GM18867 (cell line): ENCODE results near the gene ADAMTS12.

Experiments used
- ATAC-seq: cut with Tn5 transposase; IDR thresholded peaks from one replicate; pipeline ENCODE4 v1.9.1; 2021; ENCODE audit warnings: mild to moderate bottlenecking, moderate library complexity; ENCODE audit not compliant: unreplicated experiment

ADAMTS12 gene

GRCh38 chr5:33725806-33726205 is 166.0 kb downstream of the ADAMTS12 start:
- ATAC-seq = no peak

GRCh38 chr5:33721491-33722200 is 170.1 kb downstream of the ADAMTS12 start:
- ATAC-seq = no peak

- no peak for ATAC-seq
Measured at GRCh38 chr5:33720176-33720575, 171.6 kb downstream of the ADAMTS12 start.

- no peak for ATAC-seq
Measured at GRCh38 chr5:33719769-33720168, 172.0 kb downstream of the ADAMTS12 start.

GRCh38 chr5:33715661-33716060 is 176.1 kb downstream of the ADAMTS12 start:
- ATAC-seq = no peak

GRCh38 chr5:33713136-33713765 is 178.5 kb downstream of the ADAMTS12 start:
- no peak for ATAC-seq

- ATAC-seq = no peak
Measured at GRCh38 chr5:33712664-33713063, 179.1 kb downstream of the ADAMTS12 start.

DNA sequence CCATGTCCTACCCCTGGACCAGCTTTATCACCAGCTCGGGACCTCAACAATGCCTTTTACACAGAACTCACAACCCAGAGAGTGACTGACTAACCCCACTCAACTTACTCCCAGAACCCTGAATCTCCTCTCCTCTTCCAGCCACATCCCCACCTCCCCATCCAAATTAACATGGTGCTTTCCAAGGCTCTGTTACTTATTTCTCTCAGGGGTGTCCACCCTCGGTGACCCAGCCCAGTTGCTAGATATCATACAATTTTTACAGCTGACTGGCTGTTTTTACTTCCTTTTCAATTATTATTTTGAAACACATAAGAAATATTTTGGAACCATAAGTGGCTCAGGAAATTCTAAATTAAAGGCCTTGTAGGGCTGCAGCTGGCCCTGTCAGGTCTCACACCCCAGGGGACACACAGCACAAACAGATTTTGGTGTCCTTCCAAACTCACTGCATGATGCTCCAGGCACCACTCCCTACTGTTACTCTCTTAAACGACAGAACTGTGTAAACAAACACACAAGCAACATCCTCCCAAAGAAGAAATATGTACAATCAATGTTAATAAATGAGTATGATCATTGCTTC is 180.6 kb downstream of the ADAMTS12 start:
- ATAC-seq = no peak

DNA sequence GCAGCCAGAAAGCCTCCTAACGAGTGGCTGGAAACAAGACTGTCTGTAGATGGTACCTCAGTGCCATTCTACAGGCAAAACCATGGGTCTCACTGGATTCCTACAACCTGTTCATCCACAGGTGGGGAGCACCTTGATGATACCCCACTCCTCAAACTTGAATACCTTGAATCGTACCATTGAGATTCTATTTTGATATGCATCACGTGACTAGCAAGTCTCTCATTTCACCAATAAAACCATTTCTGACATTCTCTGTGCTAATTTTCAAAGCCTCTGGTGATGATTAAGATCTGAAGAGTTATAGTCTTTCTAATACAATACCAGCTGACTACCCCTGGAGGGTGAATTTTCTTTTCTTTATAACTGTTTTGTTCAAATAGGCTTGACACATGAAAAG is 188.9 kb downstream of the ADAMTS12 start:
- no peak for ATAC-seq

DNA sequence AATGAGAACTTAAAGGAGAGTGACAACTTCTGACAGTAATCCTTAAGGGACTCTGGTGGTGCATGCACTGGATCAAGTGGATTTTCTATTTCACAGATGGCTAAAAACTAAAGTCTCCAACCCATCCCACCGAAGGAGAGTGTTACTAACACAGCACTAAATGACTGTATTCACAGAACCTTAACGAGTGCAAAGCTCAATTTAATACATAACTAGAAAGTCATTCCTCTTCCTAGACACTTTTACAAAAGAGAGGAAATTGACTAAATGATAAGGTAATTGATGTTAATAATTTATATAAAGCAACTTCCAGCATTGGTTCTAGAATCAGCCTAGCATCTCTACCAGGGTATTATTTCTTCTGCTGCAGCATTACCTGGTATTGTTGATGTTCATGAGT is 189.8 kb downstream of the ADAMTS12 start:
- ATAC-seq = no peak

- no peak for ATAC-seq
Measured at GRCh38 chr5:33701251-33701650, 190.5 kb downstream of the ADAMTS12 start.

DNA sequence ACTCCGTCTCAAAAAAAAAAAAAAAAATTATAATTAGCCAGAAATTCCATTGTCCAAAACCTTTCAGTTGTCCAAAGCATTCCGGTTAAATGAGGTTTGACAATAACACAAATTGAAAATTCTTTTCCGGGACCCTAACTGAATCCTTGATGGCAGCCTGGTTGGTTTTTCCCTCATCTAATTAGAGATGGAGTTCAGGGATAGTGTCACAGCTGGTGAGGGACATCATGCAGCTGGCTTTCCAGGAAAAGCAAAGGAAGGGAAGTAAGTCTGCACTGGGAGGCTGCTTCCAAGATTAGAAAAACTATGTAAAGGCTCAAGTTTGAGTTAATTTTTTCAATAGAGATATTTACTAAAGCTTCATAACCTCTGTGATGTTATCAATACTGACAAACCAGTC is 195.4 kb downstream of the ADAMTS12 start:
- no peak for ATAC-seq

DNA sequence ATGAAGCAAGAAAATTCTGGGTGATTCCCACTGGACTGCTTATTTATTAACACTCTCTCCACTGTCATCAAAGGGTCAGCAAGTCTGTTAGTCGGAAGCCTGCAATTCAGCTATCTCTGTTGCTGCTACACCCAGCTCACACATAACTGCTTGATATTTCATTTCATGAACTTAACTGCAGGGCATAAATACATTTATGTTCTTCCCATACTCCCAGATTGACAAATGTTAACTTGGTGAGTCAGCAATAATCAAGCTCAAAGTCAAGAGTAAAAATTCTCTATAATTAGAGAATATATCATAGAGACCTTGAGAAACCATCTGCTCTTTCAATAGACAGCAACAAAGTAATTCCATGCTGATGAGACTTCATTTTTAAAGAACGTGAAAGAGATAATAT is 198.8 kb downstream of the ADAMTS12 start:
- no peak for ATAC-seq

DNA sequence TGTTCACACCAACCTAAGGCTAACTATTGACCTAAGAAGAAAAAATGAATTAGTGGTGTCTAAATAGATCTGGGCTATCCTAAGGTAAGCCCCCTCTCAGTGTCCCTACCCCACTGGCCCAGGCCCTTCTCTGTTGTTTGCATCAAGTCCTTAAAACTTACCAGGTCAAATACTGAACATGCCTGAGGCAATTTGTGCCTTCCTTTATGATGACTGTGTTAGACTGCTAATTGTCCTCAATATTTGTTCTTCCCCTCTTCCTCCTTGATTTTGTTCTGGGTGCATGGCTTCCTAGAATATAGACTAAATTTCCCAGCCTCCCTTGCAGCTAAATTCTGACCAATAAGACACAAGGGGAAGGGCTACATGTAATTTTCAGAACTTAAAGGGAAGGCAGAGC is 199.9 kb downstream of the ADAMTS12 start:
- ATAC-seq = no peak

DNA sequence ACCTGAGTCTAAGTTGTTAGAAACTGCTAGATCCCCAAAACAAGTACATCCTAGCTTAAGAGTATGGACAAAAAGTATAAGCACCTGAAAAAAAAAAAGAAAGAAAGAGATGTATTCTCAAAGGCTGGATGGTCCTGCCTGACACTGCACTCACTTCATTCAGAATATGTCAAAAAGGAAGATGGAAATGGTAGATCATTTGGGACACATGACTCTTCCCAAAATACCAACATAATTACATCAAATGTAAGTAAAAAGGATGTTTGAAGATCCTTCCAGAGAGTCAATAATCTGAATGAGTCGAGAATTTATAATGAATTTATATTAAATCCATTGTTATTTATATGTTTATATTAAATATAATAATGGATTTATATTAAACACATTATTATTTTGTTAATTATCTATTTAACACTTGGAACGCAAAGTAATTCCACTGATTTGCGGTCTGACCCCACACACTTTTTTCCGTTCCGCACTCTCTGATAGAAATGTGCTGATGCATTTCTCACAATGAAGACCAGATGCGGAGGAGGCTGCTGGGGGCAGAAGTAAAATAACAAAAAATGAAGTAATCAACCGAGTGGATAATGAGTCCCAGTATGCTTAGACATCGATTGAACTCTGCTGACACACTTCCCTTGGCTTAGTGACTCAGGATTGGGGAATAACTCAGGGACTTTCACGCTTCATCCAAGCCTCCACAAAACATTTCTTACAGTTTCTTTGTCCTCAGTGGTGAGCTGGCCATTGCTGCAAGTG is 201.2 kb downstream of the ADAMTS12 start:
- no peak for ATAC-seq

DNA sequence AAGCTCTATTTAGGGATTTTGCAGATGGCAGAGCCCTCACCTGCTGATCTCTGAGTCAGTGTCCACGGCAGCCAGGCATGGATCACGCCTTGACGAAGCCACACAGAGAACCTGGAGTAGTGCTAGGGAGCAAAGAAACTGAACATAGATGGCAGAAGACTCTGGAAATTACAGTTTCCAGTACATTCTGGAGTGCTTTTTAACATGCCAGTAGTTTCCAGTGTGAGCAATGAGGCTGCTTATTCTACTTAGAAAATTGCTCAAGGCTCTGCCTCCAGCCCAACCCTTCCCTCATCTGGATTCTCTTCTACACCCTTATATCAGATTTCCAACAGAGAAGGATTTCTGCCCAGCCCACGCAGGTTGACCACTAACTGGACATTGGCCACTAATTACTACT is 203.3 kb downstream of the ADAMTS12 start:
- ATAC-seq = no peak

DNA sequence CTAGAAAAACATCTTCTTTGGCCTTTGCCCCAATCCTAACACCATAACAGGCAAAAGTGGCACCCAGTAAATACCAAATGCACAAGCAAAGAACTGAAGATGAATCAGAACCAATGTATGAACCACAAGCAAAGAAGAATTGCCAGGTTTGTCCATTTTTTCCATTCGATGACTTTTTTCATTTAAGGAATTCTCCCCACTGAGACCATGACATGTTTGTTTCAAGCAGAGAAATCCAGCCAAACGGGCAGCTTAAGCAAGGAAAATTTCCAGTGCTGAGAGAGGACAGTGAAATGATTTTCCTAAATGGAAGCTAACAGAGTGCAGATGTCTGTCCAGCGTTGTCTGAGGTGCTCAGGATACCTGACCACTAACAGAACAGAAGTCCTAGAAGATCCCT is 203.7 kb downstream of the ADAMTS12 start:
- no peak for ATAC-seq

DNA sequence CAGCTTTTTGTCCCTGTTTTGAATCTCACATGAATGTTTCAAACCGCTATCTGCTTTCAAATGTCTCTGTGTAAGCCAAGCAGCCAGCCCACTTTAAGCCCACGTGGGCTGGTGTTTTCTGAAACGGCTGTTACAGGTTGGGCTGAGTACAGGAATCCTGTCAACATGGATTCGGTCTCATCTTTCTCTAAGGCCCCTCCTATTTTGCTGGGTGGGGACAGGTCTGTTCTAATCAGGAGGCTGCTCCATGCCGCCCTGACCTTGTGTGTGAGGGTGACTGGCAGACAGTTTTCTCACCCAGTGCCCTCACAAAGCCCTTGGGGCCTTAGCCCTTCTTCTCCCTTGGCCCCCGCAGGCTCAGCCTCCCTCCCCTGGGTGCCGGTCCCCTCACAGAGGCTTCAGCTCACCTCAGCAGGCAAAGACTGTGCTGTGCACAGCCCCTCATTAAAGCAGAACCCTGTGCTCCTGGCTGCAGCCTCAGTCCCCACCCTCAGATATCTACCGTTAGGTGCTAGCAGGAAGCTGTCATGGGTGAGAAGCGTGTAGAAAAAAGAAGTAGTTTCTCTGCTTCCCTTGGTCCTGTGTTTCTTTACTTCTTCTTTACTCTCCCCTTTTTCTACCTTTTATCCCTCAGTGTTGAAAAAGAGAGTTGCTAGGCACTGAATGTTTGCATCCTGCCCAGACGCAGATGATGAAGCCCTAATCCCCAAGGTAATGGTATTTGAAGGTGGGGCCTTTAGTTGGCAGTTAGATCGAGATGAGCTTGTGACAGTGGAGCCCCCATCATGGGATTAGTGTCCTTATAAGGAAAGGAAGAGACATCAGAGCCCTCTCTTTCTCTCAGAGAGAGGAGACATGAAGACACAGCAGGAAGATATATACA is 205.7 kb downstream of the ADAMTS12 start:
- no peak for ATAC-seq

DNA sequence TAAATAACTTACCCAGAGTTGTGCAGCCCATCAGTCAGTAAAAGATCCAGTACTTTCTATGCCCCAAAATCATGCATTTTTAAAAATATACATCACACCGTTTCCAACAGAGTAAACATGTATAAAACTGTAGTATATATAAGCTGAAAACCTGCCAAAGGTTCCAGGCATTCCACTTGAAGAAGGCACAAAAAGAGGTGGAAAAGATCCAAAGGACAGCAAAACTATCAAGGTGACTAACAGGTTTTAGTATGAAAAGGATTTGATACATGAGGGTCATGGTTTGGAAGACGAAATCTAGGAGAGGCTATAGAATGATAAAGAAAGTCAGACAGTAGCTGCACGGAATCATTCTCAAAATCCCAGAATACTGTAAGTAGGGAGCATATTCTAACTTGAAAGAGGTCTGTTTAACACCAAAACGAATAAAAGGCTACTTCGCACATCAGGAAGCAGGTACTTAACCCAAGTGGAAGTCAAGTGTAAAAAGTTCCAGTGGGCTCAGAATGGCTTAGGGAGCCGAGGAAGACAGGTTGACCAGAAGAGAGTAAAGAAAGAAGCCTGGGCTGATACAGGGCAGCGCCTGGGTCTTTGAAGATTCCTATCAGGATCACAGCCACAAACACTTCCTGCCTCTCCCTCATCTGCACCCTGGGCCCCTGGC is 207.2 kb downstream of the ADAMTS12 start:
- ATAC-seq = no peak

GRCh38 chr5:33679791-33680190 is 212.0 kb downstream of the ADAMTS12 start:
- ATAC-seq = no peak
